MM.1S (cell line): ENCODE results near the gene PDE4B.

ENCODE experiments used
- DNase-seq: peaks from one replicate; pipeline ENCODE4 v3.0.0-alpha.2; 2015
- H2AFZ ChIP-seq: fragments of 300-600 bp; sonication (generic); 2 replicates; pipeline ENCODE4 v1.6.0; 2016; ENCODE audit warnings: antibody characterized with exemption, low read length
- H3F3A ChIP-seq: fragments of 300-600 bp; sonication (generic); 2 replicates; pipeline ENCODE4 v1.6.1; 2016; ENCODE audit warnings: mild to moderate bottlenecking, antibody characterized with exemption, low read length, moderate library complexity, mixed read lengths; ENCODE audit not compliant: insufficient read depth
- H3K27ac ChIP-seq: fragments of 300-600 bp; sonication (generic); 2 replicates; pipeline ENCODE4 v1.5.1; 2016; ENCODE audit warnings: mild to moderate bottlenecking, low read length
- H3K27me3 ChIP-seq: fragments of 300-600 bp; sonication (generic); replicated peaks from 2 replicates; pipeline ENCODE4 v1.6.0; 2016; ENCODE audit warnings: low read length; ENCODE audit not compliant: insufficient read depth
- H3K36me3 ChIP-seq: fragments of 300-600 bp; sonication (generic); replicated peaks from 2 replicates; pipeline ENCODE4 v1.6.1; 2016; ENCODE audit warnings: mild to moderate bottlenecking, low read length, mixed read lengths; ENCODE audit not compliant: insufficient read depth
- H3K4me1 ChIP-seq: fragments of 300-600 bp; sonication (generic); 2 replicates; pipeline ENCODE4 v1.6.1; 2016; ENCODE audit warnings: low read length, mixed read lengths
- H3K4me2 ChIP-seq: fragments of 300-600 bp; sonication (generic); 2 replicates; pipeline ENCODE4 v1.6.0; 2016; ENCODE audit warnings: low read depth, low read length
- H3K4me3 ChIP-seq: fragments of 300-600 bp; sonication (generic); 2 replicates; pipeline ENCODE4 v1.5.1; 2016; ENCODE audit warnings: low read length, mixed read lengths
- H3K79me2 ChIP-seq: fragments of 300-600 bp; sonication (generic); 2 replicates; pipeline ENCODE4 v1.6.1; 2016; ENCODE audit warnings: mixed run types, low read length, mixed read lengths
- H3K9ac ChIP-seq: fragments of 300-600 bp; sonication (generic); 2 replicates; pipeline ENCODE4 v1.6.1; 2016; ENCODE audit warnings: low read length, mixed read lengths
- H3K9me2 ChIP-seq: fragments of 300-600 bp; sonication (generic); replicated peaks from 2 replicates; pipeline ENCODE4 v1.6.1; 2016; ENCODE audit warnings: mild to moderate bottlenecking, low read length, mixed read lengths; ENCODE audit not compliant: insufficient read depth
- H3K9me3 ChIP-seq: fragments of 300-600 bp; sonication (generic); replicated peaks from 2 replicates; pipeline ENCODE4 v1.6.1; 2016; ENCODE audit warnings: mild to moderate bottlenecking, low read length, mixed read lengths; ENCODE audit not compliant: insufficient read depth
- H4K20me1 ChIP-seq: fragments of 300-600 bp; sonication (generic); 2 replicates; pipeline ENCODE4 v1.6.1; 2016; ENCODE audit warnings: mild to moderate bottlenecking, low read length, moderate library complexity, mixed read lengths; ENCODE audit not compliant: insufficient read depth
- EZH2 ChIP-seq: fragments of 300-600 bp; sonication (generic); optimal IDR thresholded peaks from 2 replicates; pipeline ENCODE3; 2017; ENCODE audit warnings: low read depth, mild to moderate bottlenecking, antibody characterized with exemption, low read length, mixed read lengths
- EZH2phosphoT487 ChIP-seq: fragments of 300-600 bp; sonication (generic); IDR thresholded peaks from 2 replicates; pipeline ENCODE4 v1.6.1; 2018; ENCODE audit warnings: antibody characterized with exemption, low read length
- TF ChIP-seq, protein P1 (sequence below): fragments of 300-600 bp; sonication (generic); IDR thresholded peaks from 2 replicates; pipeline ENCODE4 v1.5.1; 2016; ENCODE audit warnings: antibody characterized with exemption, low read length, mixed read lengths

Gene PDE4B

DNA sequence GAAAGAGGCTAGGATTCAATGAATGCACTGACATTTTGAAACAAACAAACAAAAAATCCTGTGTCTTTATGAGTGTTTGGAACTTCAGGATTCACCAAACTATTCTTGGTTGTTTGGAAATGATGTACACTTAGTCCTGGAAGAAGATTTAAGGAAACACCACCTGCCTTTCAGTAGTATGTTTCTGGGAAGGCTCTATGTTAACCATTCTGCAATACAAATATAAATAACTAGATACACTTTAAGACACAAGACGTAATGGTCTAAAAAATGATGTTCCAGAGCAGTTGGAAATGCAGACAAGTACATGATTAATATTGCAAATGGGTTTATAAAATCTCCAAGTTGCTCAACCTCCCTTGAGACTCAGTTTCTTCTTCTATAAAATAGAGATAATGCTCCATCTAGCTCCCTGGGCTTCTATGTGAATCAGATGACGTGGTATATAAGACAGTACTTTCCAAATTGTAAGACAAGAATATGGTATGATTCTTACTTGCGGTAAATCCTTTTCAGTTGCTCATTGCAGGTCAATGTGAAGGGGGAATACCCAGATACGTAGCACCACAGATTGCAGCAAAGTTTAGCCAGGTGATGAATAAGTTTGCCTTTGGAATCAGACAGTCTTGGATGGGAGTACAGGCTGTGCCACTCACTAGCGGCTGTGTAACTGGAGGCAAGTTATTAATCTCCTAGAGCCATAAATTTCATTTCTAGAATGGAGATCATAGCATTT, 516.5 kb downstream of the PDE4B start:
- no peak overlapping the region for H3K4me3 ChIP-seq

DNA sequence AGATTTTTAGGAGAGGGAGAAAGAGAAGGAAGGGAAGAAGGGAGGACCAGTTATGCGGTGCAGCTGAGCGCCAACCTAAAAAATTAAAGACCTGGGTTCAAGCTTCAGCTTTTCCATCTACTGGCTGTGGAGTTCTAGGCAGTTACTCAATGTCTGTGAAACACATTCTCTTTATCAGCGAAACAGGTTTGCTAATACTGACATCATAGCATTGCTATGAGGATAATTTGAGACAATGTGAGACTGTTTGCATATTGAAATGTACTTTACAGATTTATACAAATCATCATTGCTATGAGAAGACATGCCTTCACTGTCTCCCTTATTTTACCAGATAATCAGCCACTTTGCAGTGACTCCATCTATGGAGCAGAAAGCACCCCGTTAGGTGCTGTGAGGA, 518.4 kb downstream of the PDE4B start:
- Histone ChIP-seq H4K20me1 (no peaks in the 10 kb centered on the region), H3K9ac (no peak overlapping the region), H3K4me2 (no peak overlapping the region), H3K4me1 (peaks cover 21% of the 10 kb centered on the region), H3F3A (no peaks in the 10 kb centered on the region), H3K36me3 (no peaks in the 10 kb centered on the region), H3K27me3 (no peaks in the 10 kb centered on the region), H3K9me3 (no peaks in the 10 kb centered on the region), H2AFZ (no peak overlapping the region), H3K4me3 (no peak overlapping the region), H3K27ac (no peak overlapping the region), H3K9me2 (no peaks in the 10 kb centered on the region), H3K79me2 (no peaks in the 10 kb centered on the region)
- no peak for DNase-seq
- TF ChIP-seq EZH2, result no peak
- TF ChIP-seq EZH2phosphoT487, result no peak
- TF ChIP-seq, protein P1, sequence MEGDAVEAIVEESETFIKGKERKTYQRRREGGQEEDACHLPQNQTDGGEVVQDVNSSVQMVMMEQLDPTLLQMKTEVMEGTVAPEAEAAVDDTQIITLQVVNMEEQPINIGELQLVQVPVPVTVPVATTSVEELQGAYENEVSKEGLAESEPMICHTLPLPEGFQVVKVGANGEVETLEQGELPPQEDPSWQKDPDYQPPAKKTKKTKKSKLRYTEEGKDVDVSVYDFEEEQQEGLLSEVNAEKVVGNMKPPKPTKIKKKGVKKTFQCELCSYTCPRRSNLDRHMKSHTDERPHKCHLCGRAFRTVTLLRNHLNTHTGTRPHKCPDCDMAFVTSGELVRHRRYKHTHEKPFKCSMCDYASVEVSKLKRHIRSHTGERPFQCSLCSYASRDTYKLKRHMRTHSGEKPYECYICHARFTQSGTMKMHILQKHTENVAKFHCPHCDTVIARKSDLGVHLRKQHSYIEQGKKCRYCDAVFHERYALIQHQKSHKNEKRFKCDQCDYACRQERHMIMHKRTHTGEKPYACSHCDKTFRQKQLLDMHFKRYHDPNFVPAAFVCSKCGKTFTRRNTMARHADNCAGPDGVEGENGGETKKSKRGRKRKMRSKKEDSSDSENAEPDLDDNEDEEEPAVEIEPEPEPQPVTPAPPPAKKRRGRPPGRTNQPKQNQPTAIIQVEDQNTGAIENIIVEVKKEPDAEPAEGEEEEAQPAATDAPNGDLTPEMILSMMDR, result no peak

More for the DNA sequence above, 516.5 kb downstream of the PDE4B start:
- Histone ChIP-seq H3K9ac (no peak overlapping the region), H3K4me1 (peaks cover 37% of the 10 kb centered on the region), H3K9me3 (no peaks in the 10 kb centered on the region), H3K9me2 (no peaks in the 10 kb centered on the region), H3K36me3 (no peaks in the 10 kb centered on the region), H3K27ac (no peak overlapping the region), H3K79me2 (no peaks in the 10 kb centered on the region), H3K27me3 (no peaks in the 10 kb centered on the region), H4K20me1 (no peaks in the 10 kb centered on the region), H2AFZ (no peak overlapping the region), H3F3A (no peaks in the 10 kb centered on the region), H3K4me2 (no peak overlapping the region)
- TF ChIP-seq EZH2 (no peak), EZH2phosphoT487 (no peak)
- TF ChIP-seq, protein P1, result no peak
- DNase-seq, result no peak

DNA sequence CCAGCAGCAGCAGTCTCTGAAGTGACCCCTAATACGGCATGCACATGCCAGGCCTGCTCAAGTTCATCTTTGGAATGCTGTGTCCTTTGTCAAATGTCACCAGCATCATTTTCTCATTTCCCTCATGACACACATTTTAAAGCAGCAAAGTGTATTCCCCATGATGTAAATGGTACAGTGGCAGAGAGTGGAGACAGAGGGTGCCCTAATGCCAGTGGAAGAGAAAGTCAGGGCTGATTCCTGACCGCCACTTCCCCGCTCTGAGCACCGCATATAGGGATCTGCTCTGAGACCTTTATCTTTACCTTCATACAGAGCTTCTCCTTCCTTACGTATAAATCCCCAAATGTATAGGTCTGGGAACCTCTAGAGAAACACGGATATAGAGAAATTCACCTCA, 518.9 kb downstream of the PDE4B start:
- Histone ChIP-seq H3K27ac (no peak overlapping the region), H2AFZ (no peak overlapping the region), H3F3A (no peaks in the 10 kb centered on the region), H3K27me3 (no peaks in the 10 kb centered on the region), H3K9me2 (no peaks in the 10 kb centered on the region), H3K79me2 (no peaks in the 10 kb centered on the region), H3K4me1 (peaks cover 16% of the 10 kb centered on the region), H3K9me3 (no peaks in the 10 kb centered on the region), H3K4me3 (no peak overlapping the region), H3K36me3 (no peaks in the 10 kb centered on the region), H4K20me1 (no peaks in the 10 kb centered on the region), H3K4me2 (no peak overlapping the region), H3K9ac (no peak overlapping the region)
- DNase-seq, result no peak
- TF ChIP-seq, protein P1, result no peak
